Vagina (tissue), 2 donors: ENCODE data around the gene PACS2. TPM values are rescaled to one million over a fixed set of nuclear protein-coding genes. Genes with fewer than 3 reads are reported as not detected.
A peak's percentile ranks its signal among the peaks of the same experiment; 100 is the strongest.

ENCODE experiments used
- DNase-seq, 2 donors: peaks; one replicate each; pipeline ENCODE4 v3.0.0-alpha.2; 2017; ENCODE audit errors: extremely low spot score in 2 of 2
- H3K27ac ChIP-seq: fragments of 200-600 bp; sonication (generic); one replicate; pipeline ENCODE4 v1.5.1; 2019
- H3K27me3 ChIP-seq: fragments of 200-600 bp; sonication (generic); one replicate; pipeline ENCODE4 v1.5.1; 2019
- H3K36me3 ChIP-seq, 2 donors: fragments of 200-600 bp; sonication (generic); one replicate each; pipeline ENCODE4 v1.5.1; 2017 to 2019
- H3K4me1 ChIP-seq: fragments of 200-600 bp; sonication (generic); one replicate; pipeline ENCODE4 v1.5.1; 2019
- H3K4me3 ChIP-seq, 2 donors: fragments of 200-600 bp; sonication (generic); 1 replicate in 1 of 2; 2 replicates in 1 of 2; pipeline ENCODE4 v1.5.1; 2016 to 2019
- H3K9me3 ChIP-seq: fragments of 200-600 bp; sonication (generic); one replicate; pipeline ENCODE4 v1.5.1; 2019
- CTCF ChIP-seq, 3 experiments: fragments of 450-650 bp in 2 of 3; fragments of 200-600 bp in 1 of 3; sonication (generic) in 1 of 3; IDR thresholded peaks; one replicate each; pipeline ENCODE4 v1.5.1; 2017 to 2019; ENCODE audit warnings: antibody characterized with exemption in 3 of 3, mild to moderate bottlenecking in 2 of 3, moderate library complexity in 2 of 3
- POLR2A ChIP-seq, 2 donors: fragments of 450-650 bp; IDR thresholded peaks; one replicate each; pipeline ENCODE4 v1.6.1; 2017; ENCODE audit warnings: antibody characterized with exemption in 2 of 2, mild to moderate bottlenecking in 2 of 2, moderate library complexity in 2 of 2
- POLR2AphosphoS5 ChIP-seq, 2 donors: sonication (generic); formaldehyde crosslinking; IDR thresholded peaks; one replicate each; pipeline ENCODE4 v1.9.0; 2017; ENCODE audit warnings: antibody characterized with exemption in 2 of 2, mild to moderate bottlenecking in 2 of 2, low read depth in 1 of 2; ENCODE audit not compliant: insufficient read depth in 1 of 2
- intact Hi-C: fragments of 100-400 bp; cut with DNase I; formaldehyde crosslinking; loops from one replicate; pipeline ENCODE4 v1.15.1; 2023
- total RNA-seq: library from RNA; depleted of rRNA; stranded (reverse); fragments of >200 nt; gene quantifications from one replicate; pipeline ENCODE4 v1.2.3, GENCODE V29; 2016

The PACS2 gene
- total RNA-seq, 1 donor from 2014 or later: 64.8 TPM

GRCh38 chr14:105418269-105419194 lies 104.0 kb downstream of the PACS2 start:
- Histone ChIP-seq H3K4me1 (peaks cover 51% of the 10 kb centered on the region), H3K9me3 (no peaks in the 10 kb centered on the region), H3K27me3 (no peaks in the 10 kb centered on the region), H3K27ac (peak overlapping the region; percentile 72), H3K4me3 (peak overlapping the region; percentile 74 to 92), H3K36me3 (no peaks in the 10 kb centered on the region)
- no peak for DNase-seq
- TF ChIP-seq POLR2AphosphoS5 (IDR thresholded peaks at IDR 0.05; ENCODE audit: insufficient read depth in 1 of 2, low read depth in 1 of 2) (no peak), POLR2A (IDR thresholded peaks at IDR 0.05) (no peak), CTCF (IDR thresholded peaks at IDR 0.05) (no peak)
- intact Hi-C loops: no loop called here

- TF ChIP-seq CTCF (IDR thresholded peaks at IDR 0.05): no peak
- TF ChIP-seq POLR2AphosphoS5 (IDR thresholded peaks at IDR 0.05; ENCODE audit: insufficient read depth in 1 of 2, low read depth in 1 of 2): no peak
- TF ChIP-seq POLR2A (IDR thresholded peaks at IDR 0.05): no peak
- peak within 1 kb of the TSS; percentile 74 to 92 for H3K4me3 ChIP-seq
- H3K9me3 ChIP-seq: no peaks in the 10 kb centered on the region
- peaks cover 50% of the 10 kb centered on the region for H3K4me1 ChIP-seq
- H3K36me3 ChIP-seq: no peaks in the 10 kb centered on the region
- DNase-seq: peak in 1 of 2 donors; percentile 69
- H3K27ac ChIP-seq: peak within 1 kb of the TSS; percentile 72
- H3K27me3 ChIP-seq: no peaks in the 10 kb centered on the region
- intact Hi-C loops: no loop called here
Observed at GRCh38 chr14:105419195-105420091, 104.9 kb downstream of the PACS2 start, which contains the start of gene MTA1. Gene MTA1, plus strand, starts transcription at chr14:105419827. Its CDS starts 209 bp downstream, at chr14:105420036.

- Histone ChIP-seq H3K27ac (peak overlapping the region; percentile 72), H3K36me3 (no peaks in the 10 kb centered on the region), H3K4me1 (peaks cover 42% of the 10 kb centered on the region), H3K4me3 (peak overlapping the region; percentile 74 to 92), H3K9me3 (no peaks in the 10 kb centered on the region), H3K27me3 (no peaks in the 10 kb centered on the region)
- no peak for DNase-seq
- TF ChIP-seq POLR2AphosphoS5 (IDR thresholded peaks at IDR 0.05; ENCODE audit: insufficient read depth in 1 of 2, low read depth in 1 of 2) (no peak), CTCF (IDR thresholded peaks at IDR 0.05) (no peak), POLR2A (IDR thresholded peaks at IDR 0.05) (no peak)
- intact Hi-C loops: no loop called here
Observed at GRCh38 chr14:105420101-105420973, 105.8 kb downstream of the PACS2 start.

- no peaks in the 10 kb centered on the region for H3K9me3 ChIP-seq
- no peak for TF ChIP-seq CTCF (IDR thresholded peaks at IDR 0.05)
- H3K27ac ChIP-seq: peak overlapping the region; percentile 72
- peaks cover 37% of the 10 kb centered on the region for H3K4me1 ChIP-seq
- H3K36me3 ChIP-seq: no peaks in the 10 kb centered on the region
- peak overlapping the region; percentile 74 to 92 for H3K4me3 ChIP-seq
- intact Hi-C loops: no loop called here
- no peaks in the 10 kb centered on the region for H3K27me3 ChIP-seq
- DNase-seq: no peak
Observed at GRCh38 chr14:105420974-105421674, 106.6 kb downstream of the PACS2 start.
